AG09319 (cell line): Measurements from ENCODE around the gene ZNF511.

Experiments used
- DNase-seq: peaks from one replicate; pipeline ENCODE4 v3.0.0-alpha.2; 2010; ENCODE audit warnings: low read depth; ENCODE audit errors: extremely low read depth
- CTCF ChIP-seq: IDR thresholded peaks from 2 replicates; pipeline ENCODE4 v1.5.1; 2011; ENCODE audit warnings: low read depth, mild to moderate bottlenecking, inconsistent platforms, low read length, moderate library complexity

Gene ZNF511

GRCh38 chr10:133311570-133311969 is 2.9 kb downstream of the ZNF511 start:
- no peak for TF ChIP-seq CTCF
- DNase-seq, result no peak

- no peak for TF ChIP-seq CTCF
- DNase-seq, result no peak
Observed at GRCh38 chr10:133312016-133312768, 3.5 kb downstream of the ZNF511 start.

GRCh38 chr10:133312769-133313145 is 4.0 kb downstream of the ZNF511 start:
- DNase-seq, result no peak
- no peak for TF ChIP-seq CTCF

- no peak for TF ChIP-seq CTCF
- DNase-seq, result no peak
Observed at GRCh38 chr10:133313192-133313591, 4.5 kb downstream of the ZNF511 start.

GRCh38 chr10:133314911-133315310 is 6.2 kb downstream of the ZNF511 start:
- DNase-seq, result no peak
- no peak for TF ChIP-seq CTCF

- TF ChIP-seq CTCF, result no peak
- no peak for DNase-seq
Observed at GRCh38 chr10:133315847-133316246, 7.1 kb downstream of the ZNF511 start.

- DNase-seq, result no peak
- TF ChIP-seq CTCF, result no peak
Observed at GRCh38 chr10:133316266-133316665, 7.6 kb downstream of the ZNF511 start.
